GM12878 (cell line): ENCODE results near the gene RSPH1. TPM values are rescaled to one million over a fixed set of nuclear protein-coding genes. Genes with fewer than 3 reads are reported as not detected.

Experiments used
- ATAC-seq: fragments of 200-7000 bp; cut with Tn5 transposase; 3 replicates; pipeline ENCODE4 v1.9.1; 2020; ENCODE audit warnings: mild to moderate bottlenecking, moderate library complexity
- BruUV-seq: library from RNA; stranded (reverse); fragments of 400-500 nt; replicated peaks from 2 replicates; lab custom pipeline; 2021; lab: Mats Ljungman, UMichigan
- CTCF ChIA-PET: fragments of 300-600 bp; sonication (Branson Sonifier 250); formaldehyde crosslinking; extraction: SDS; loops from one replicate; lab custom pipeline; 2021; ENCODE audit warnings: inconsistent platforms; lab: Yijun Ruan, JAX
- POLR2A ChIA-PET: fragments of 350-600 bp; formaldehyde crosslinking; extraction: SDS; loops from one replicate; lab custom pipeline; 2021; ENCODE audit warnings: inconsistent platforms; lab: Charles Lee
- RAD21 ChIA-PET: fragments of 300-600 bp; sonication (Branson Sonifier 250); formaldehyde crosslinking; loops from one replicate; lab custom pipeline; 2023; ENCODE audit warnings: antibody characterized with exemption; ENCODE audit not compliant: unreplicated experiment; lab: Charles Lee
- SMC1A ChIA-PET: fragments of 300-600 bp; sonication (Branson Sonifier 250); formaldehyde crosslinking; loops from one replicate; lab custom pipeline; 2023; ENCODE audit not compliant: unreplicated experiment, uncharacterized antibody; lab: Charles Lee
- DNase-seq: peaks from one replicate; pipeline ENCODE4 v3.0.0-alpha.2; 2011; ENCODE audit warnings: low read depth, low spot score
- FAIRE-seq: peaks from 3 replicates; lab custom pipeline; 2011; peaks lifted over from hg19 to GRCh38; lab: Jason Lieb, UNC
- H2AFZ ChIP-seq: 2 replicates; pipeline ENCODE4 v1.6.0; 2011; ENCODE audit warnings: low read depth, low read length, control low read depth; ENCODE audit not compliant: control insufficient read depth
- H3K27ac ChIP-seq: 2 replicates; pipeline ENCODE4 v1.5.1; 2011; ENCODE audit warnings: control low read depth; ENCODE audit not compliant: control insufficient read depth, insufficient read depth
- H3K27me3 ChIP-seq, 2 experiments: replicated peaks in 1 of 2; 2 replicates each; pipeline versions ENCODE4 v1.6.0 to v1.6.1; 2011; ENCODE audit warnings: low read length in 1 of 2; ENCODE audit not compliant: control insufficient read depth in 2 of 2, insufficient read depth in 2 of 2
- H3K36me3 ChIP-seq, 2 experiments: 2 replicates each; pipeline ENCODE4 v1.5.1; 2011; ENCODE audit warnings: low read length in 1 of 2; ENCODE audit not compliant: control insufficient read depth in 2 of 2, insufficient read depth in 2 of 2
- H3K4me1 ChIP-seq: 2 replicates; pipeline ENCODE4 v1.6.1; 2011; ENCODE audit warnings: mild to moderate bottlenecking, low read length, moderate library complexity, mixed read lengths; ENCODE audit not compliant: control insufficient read depth, insufficient read depth
- H3K4me2 ChIP-seq: 2 replicates; pipeline ENCODE4 v1.6.0; 2011; ENCODE audit warnings: control low read depth; ENCODE audit not compliant: control insufficient read depth, insufficient read depth
- H3K4me3 ChIP-seq: fragments of 200-600 bp; sonication (generic); 2 replicates; pipeline ENCODE4 v1.5.1; 2016
- H3K79me2 ChIP-seq: 2 replicates; pipeline ENCODE4 v1.6.0; 2011; ENCODE audit warnings: low read length; ENCODE audit not compliant: control insufficient read depth, insufficient read depth
- H3K9ac ChIP-seq: 2 replicates; pipeline ENCODE4 v1.8.0; 2011; ENCODE audit warnings: low read length, control low read depth, mixed read lengths; ENCODE audit not compliant: control insufficient read depth, insufficient read depth
- H3K9me3 ChIP-seq: replicated peaks from 3 replicates; pipeline ENCODE4 v1.5.1; 2011; ENCODE audit warnings: mild to moderate bottlenecking, low read length; ENCODE audit not compliant: control insufficient read depth, insufficient read depth
- H4K20me1 ChIP-seq: 2 replicates; pipeline ENCODE4 v1.6.0; 2011; ENCODE audit not compliant: control insufficient read depth, insufficient read depth
- CHD1 ChIP-seq: IDR thresholded peaks from 2 replicates; pipeline ENCODE4 v1.6.1; 2012; ENCODE audit warnings: low read depth, low read length, improper control_type of control experiment
- CREM ChIP-seq: IDR thresholded peaks from 2 replicates; pipeline ENCODE4 v1.6.1; 2014; ENCODE audit warnings: antibody characterized with exemption, low read depth
- EED ChIP-seq: sonication (generic); IDR thresholded peaks from 2 replicates; pipeline ENCODE4 v1.6.1; 2016; ENCODE audit warnings: antibody characterized with exemption, low read depth
- ETV6 ChIP-seq, 2 experiments: fragments of 450-650 bp in 1 of 2; IDR thresholded peaks in 1 of 2; conservative IDR thresholded peaks in 1 of 2; 2 replicates each; pipeline ENCODE4 v1.6.1; 2014; ENCODE audit warnings: antibody characterized with exemption in 1 of 2, borderline replicate concordance in 1 of 2, low read depth in 1 of 2, mild to moderate bottlenecking in 1 of 2, moderate library complexity in 1 of 2
- IKZF1 ChIP-seq: fragments of 450-650 bp; conservative IDR thresholded peaks from 2 replicates; pipeline ENCODE4 v1.6.1; 2017; ENCODE audit warnings: antibody characterized with exemption, mild to moderate bottlenecking
- IKZF2 ChIP-seq, 2 experiments: fragments of 450-650 bp; IDR thresholded peaks; 2 replicates each; pipeline ENCODE4 v1.6.1; 2017; ENCODE audit warnings: mild to moderate bottlenecking in 2 of 2, moderate library complexity in 2 of 2
- POLR2AphosphoS2 ChIP-seq: IDR thresholded peaks from 2 replicates; pipeline ENCODE4 v1.6.1; 2011; ENCODE audit warnings: low read depth, mild to moderate bottlenecking, low read length, improper control_type of control experiment, moderate library complexity
- USF1 ChIP-seq: IDR thresholded peaks from 2 replicates; pipeline ENCODE4 v1.6.1; 2011; ENCODE audit warnings: borderline replicate concordance, low read depth, mild to moderate bottlenecking, moderate library complexity, mixed read lengths, low read length; ENCODE audit not compliant: insufficient read depth; ENCODE audit errors: extremely low read length
- WGBS: methylation state at CpG from one replicate; pipeline ENCODE4 v1.1.6; 2016; ENCODE audit warnings: low lambda C conversion rate; ENCODE audit not compliant: insufficient replicate concordance, insufficient coverage; ENCODE audit errors: missing lambda C conversion rate; 5-methylcytosine and 5-hydroxymethylcytosine counted together
- in situ Hi-C: fragments of 300-500 bp; cut with MboI; formaldehyde crosslinking; loops from 9 replicates; pipeline ENCODE4 v1.14.3; 2018; ENCODE audit warnings: mixed read lengths
- intact Hi-C: fragments of 100-400 bp; cut with micrococcal nuclease; formaldehyde crosslinking; loops from one replicate; pipeline ENCODE4 v1.14.2; 2022; ENCODE audit not compliant: unreplicated experiment
- polyA plus RNA-seq, 11 experiments: library from polyadenylated mRNA; depleted of rRNA in 4 of 11; unstranded in 6 of 11; stranded (reverse) in 5 of 11; fragments of >200 nt; fragmentation: Nextera tagmentation in 4 of 11; fragmentation: Illumina TruSeq in 1 of 11; extraction: Ambion mirVana in 4 of 11; extraction: Trizol in 1 of 11; gene quantifications; 1 replicate in 1 of 11; 2 replicates in 10 of 11; pipeline versions ENCODE4 v1.2.1 to v1.2.3, GENCODE V29; 2011 to 2016; ENCODE audit warnings: inconsistent platforms in 2 of 11, missing spikeins in 2 of 11, low read depth in 1 of 11
- total RNA-seq, 4 experiments: library from RNA; depleted of rRNA in 3 of 4; stranded (reverse); fragments of >200 nt in 3 of 4; fragmentation: Illumina TruSeq in 1 of 4; extraction: Trizol in 1 of 4; gene quantifications; 2 replicates each; pipeline versions ENCODE4 v1.2.1 to v1.2.3, GENCODE V29; 2013 to 2021
- TF ChIP-seq, protein P1 (sequence below): fragments of 450-650 bp; formaldehyde crosslinking; IDR thresholded peaks from 2 replicates; pipeline ENCODE4 v1.5.0; 2022; ENCODE audit warnings: mild to moderate bottlenecking, missing genetic modification characterization
- TF ChIP-seq, protein P2 (sequence below): fragments of 450-650 bp; IDR thresholded peaks from 2 replicates; pipeline ENCODE4 v1.6.1; 2017; ENCODE audit warnings: mild to moderate bottlenecking, moderate library complexity

Gene RSPH1
- total and polyA plus RNA-seq, 10 of the 15 experiments (the other 5 are each of a cell fraction or from before 2014, with no cell fraction given), result 0.11 to 1.4 (median 0.38) TPM

- Histone ChIP-seq H3K27me3 (no peaks in the 10 kb centered on the region), H3K9me3 (peaks cover 2% of the 10 kb centered on the region; the same call in 1 of the 3 replicates), H3K4me1 (peaks cover 53% of the 10 kb centered on the region), H3K27ac (peak overlapping the region; percentile 89), H3K36me3 (no peaks in the 10 kb centered on the region), H4K20me1 (no peaks in the 10 kb centered on the region), H2AFZ (peak overlapping the region; percentile 53), H3K4me3 (0 out of 2 replicates have a peak overlapping the region, but pooled peaks have one; percentile 5), H3K4me2 (peak overlapping the region; percentile 19), H3K79me2 (no peaks in the 10 kb centered on the region), H3K9ac (peak overlapping the region; percentile 50)
- ChIA-PET RAD21 (interaction anchor here (1.0 to 7.2 kb wide), 14 partner anchors 9 to 187 kb away, joined by 3 to 81 read pairs (median 6); no protein-coding TSS in a partner anchor), SMC1A (interaction anchor here (0.7 to 9.4 kb wide), 14 partner anchors 9 to 280 kb away, joined by 3 to 124 read pairs (median 10); no protein-coding TSS in a partner anchor), POLR2A (interaction anchor here (1.1 to 3.3 kb wide), 7 partner anchors 9 to 115 kb away, joined by 3 to 15 read pairs (median 5); no protein-coding TSS in a partner anchor), CTCF (interaction anchor here (1.1 to 3.3 kb wide), 6 partner anchors 10 to 111 kb away, joined by 3 to 17 read pairs (median 6); no protein-coding TSS in a partner anchor)
- FAIRE-seq, result peak; percentile 56
- WGBS, result 3% methylated on average over 12 of the region's 12 CpGs
- in situ Hi-C loops (no loop called here), intact Hi-C loops (loop anchor here (1.0 to 2.0 kb wide), 2 partner anchors 15 to 32 kb away; no protein-coding TSS in a partner anchor)
- no peak for DNase-seq
- BruUV-seq, result no TSS peak
- peak; percentile 66 for ATAC-seq
- TF ChIP-seq POLR2AphosphoS2 (peak; percentile 46; the same call in 1 of the 2 replicates), CHD1 (no peak), ETV6 (conservative IDR thresholded peaks at IDR 0.05 in 1 of 2, IDR thresholded peaks at IDR 0.05 in 1 of 2; ENCODE audit: borderline replicate concordance in 1 of 2, low read depth in 1 of 2) (peak in 1 of 2 experiments; percentile 23; a peak in 1 of 4 replicates), IKZF2 (IDR thresholded peaks at IDR 0.05) (0 out of 4 replicates have a peak, but pooled peaks of 1 of the 2 experiments have one; percentile 5), USF1 (no peak), IKZF1 (0 out of 2 replicates have a peak, but pooled peaks have one; percentile 17), CREM (0 out of 2 replicates have a peak, but pooled peaks have one; percentile 22), EED (no peak)
- TF ChIP-seq, protein P1, sequence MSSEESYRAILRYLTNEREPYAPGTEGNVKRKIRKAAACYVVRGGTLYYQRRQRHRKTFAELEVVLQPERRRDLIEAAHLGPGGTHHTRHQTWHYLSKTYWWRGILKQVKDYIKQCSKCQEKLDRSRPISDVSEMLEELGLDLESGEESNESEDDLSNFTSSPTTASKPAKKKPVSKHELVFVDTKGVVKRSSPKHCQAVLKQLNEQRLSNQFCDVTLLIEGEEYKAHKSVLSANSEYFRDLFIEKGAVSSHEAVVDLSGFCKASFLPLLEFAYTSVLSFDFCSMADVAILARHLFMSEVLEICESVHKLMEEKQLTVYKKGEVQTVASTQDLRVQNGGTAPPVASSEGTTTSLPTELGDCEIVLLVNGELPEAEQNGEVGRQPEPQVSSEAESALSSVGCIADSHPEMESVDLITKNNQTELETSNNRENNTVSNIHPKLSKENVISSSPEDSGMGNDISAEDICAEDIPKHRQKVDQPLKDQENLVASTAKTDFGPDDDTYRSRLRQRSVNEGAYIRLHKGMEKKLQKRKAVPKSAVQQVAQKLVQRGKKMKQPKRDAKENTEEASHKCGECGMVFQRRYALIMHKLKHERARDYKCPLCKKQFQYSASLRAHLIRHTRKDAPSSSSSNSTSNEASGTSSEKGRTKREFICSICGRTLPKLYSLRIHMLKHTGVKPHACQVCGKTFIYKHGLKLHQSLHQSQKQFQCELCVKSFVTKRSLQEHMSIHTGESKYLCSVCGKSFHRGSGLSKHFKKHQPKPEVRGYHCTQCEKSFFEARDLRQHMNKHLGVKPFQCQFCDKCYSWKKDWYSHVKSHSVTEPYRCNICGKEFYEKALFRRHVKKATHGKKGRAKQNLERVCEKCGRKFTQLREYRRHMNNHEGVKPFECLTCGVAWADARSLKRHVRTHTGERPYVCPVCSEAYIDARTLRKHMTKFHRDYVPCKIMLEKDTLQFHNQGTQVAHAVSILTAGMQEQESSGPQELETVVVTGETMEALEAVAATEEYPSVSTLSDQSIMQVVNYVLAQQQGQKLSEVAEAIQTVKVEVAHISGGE, result no peak
- TF ChIP-seq, protein P2, sequence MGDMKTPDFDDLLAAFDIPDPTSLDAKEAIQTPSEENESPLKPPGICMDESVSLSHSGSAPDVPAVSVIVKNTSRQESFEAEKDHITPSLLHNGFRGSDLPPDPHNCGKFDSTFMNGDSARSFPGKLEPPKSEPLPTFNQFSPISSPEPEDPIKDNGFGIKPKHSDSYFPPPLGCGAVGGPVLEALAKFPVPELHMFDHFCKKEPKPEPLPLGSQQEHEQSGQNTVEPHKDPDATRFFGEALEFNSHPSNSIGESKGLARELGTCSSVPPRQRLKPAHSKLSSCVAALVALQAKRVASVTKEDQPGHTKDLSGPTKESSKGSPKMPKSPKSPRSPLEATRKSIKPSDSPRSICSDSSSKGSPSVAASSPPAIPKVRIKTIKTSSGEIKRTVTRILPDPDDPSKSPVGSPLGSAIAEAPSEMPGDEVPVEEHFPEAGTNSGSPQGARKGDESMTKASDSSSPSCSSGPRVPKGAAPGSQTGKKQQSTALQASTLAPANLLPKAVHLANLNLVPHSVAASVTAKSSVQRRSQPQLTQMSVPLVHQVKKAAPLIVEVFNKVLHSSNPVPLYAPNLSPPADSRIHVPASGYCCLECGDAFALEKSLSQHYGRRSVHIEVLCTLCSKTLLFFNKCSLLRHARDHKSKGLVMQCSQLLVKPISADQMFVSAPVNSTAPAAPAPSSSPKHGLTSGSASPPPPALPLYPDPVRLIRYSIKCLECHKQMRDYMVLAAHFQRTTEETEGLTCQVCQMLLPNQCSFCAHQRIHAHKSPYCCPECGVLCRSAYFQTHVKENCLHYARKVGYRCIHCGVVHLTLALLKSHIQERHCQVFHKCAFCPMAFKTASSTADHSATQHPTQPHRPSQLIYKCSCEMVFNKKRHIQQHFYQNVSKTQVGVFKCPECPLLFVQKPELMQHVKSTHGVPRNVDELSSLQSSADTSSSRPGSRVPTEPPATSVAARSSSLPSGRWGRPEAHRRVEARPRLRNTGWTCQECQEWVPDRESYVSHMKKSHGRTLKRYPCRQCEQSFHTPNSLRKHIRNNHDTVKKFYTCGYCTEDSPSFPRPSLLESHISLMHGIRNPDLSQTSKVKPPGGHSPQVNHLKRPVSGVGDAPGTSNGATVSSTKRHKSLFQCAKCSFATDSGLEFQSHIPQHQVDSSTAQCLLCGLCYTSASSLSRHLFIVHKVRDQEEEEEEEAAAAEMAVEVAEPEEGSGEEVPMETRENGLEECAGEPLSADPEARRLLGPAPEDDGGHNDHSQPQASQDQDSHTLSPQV, result 0 out of 2 replicates have a peak, but pooled peaks have one; percentile 16
Observed at GRCh38 chr21:42424914-42425541, 71.0 kb downstream of the RSPH1 start.
